Measurements from ENCODE around the gene ANKRD29.

Gene ANKRD29, protein sequence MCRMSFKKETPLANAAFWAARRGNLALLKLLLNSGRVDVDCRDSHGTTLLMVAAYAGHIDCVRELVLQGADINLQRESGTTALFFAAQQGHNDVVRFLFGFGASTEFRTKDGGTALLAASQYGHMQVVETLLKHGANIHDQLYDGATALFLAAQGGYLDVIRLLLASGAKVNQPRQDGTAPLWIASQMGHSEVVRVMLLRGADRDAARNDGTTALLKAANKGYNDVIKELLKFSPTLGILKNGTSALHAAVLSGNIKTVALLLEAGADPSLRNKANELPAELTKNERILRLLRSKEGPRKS

DNA sequence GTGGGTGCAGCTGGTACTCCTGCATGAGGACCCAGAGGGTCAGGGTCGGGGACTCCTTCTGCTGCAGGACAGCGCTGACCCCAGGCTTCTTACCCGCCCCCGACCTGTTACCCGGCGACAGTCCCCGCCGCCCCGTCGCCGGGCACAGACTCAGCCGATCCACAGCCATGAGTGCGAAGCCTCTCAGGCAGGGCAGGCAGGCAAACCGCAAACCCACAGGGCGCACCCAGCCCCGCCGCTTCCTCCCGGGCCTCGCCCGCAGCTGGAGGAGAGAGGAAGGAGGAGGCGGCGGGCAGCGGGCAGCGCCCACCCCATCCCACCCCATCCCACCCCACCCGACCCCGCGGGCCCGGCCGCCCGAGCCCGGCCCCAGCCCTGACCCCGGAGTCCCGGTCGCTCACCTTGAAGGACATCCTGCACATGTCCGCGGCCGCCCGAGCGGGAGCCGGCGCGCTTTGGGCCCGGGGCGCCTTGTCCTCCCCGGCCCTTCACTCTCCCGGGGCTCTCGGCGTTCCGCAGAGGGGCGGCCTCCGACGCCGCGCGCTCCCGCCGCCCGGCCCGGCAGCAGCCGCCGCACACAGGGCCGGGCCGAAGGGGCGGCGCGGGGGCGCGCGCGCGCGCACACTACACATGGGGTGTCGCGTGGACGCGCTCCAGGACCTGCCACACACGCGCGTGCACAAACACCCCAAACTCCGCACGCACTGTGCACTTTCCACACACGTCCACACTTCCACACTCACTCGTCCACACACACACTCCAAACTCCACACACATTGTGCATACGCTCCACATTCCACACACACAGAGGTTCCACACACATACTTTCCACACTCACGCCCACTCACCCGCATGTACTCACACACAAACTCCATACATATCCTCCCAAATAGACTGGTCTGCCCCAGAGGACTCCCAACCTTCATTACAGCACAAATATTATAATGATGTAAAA, at the start of gene ANKRD29:
TSS of gene ANKRD29 (minus strand) at position 603 of the 955 bp plus-strand sequence. CDS start at position 422, 181 bp downstream.
- DNase-seq (ENCODE audit: low read depth, low spot score) = no peak

DNA sequence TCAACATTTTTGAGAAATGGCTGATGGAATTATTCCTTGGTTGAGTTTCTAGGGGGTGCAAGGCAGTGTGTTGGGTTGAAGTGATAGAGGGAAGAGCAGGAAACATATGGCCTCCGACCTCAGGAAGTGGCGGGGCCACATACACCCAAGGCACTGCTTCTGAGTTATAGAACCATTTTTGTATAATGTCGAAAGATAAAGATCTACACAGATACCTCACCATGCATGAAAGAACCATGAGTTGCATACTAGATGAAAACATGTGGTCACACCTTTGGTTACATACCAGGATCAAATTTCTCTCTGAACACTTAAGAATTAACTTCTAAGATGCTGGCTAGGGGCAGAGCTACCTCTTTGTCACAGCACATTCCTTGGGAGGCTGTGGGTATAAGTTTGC, 49.7 kb upstream of the ANKRD29 start:
- no peak for DNase-seq (ENCODE audit: low read depth, low spot score)

DNA sequence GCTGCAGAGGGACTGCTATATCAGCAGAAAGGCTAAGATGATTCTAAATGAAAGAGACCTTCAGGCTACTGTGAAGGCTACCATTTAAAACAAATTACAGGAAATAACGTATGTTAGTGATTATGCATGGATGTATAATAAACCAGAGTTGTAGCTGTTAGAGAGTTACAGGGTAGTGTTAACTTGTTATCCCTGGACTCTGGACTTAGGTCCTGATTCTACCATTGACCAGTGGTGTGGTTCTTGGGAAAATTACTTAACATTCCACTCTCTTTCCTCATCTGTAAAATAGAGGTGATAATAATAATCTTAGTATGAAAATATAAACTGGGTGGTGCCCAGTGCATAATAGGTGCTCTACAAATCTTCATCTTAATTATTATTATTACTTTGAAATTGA, 48.7 kb upstream of the ANKRD29 start:
- no peak for DNase-seq (ENCODE audit: low read depth, low spot score)

DNA sequence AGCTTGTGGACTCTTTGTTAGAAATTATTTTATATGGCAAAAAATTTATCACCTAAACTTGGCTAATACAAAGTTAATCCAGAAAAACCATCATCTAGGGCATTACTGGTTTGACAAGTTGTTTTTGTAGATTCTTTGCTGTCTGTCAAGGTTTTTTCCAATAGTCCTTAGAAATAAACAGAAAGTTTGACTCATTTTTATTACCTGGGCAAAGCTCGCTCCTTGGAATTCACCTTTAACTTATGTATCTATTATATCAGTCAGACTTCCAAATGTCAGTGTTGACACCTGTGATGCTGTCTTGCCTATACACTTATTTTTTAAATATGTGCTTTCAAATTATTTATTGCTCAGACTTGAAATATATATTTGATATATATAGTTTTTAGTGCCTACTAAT, 48.2 kb upstream of the ANKRD29 start:
- DNase-seq (ENCODE audit: low read depth, low spot score) = no peak

GRCh38 chr18:23710068-23710527, 47.4 kb upstream of the ANKRD29 start:
- no peak for DNase-seq (ENCODE audit: low read depth, low spot score)

DNA sequence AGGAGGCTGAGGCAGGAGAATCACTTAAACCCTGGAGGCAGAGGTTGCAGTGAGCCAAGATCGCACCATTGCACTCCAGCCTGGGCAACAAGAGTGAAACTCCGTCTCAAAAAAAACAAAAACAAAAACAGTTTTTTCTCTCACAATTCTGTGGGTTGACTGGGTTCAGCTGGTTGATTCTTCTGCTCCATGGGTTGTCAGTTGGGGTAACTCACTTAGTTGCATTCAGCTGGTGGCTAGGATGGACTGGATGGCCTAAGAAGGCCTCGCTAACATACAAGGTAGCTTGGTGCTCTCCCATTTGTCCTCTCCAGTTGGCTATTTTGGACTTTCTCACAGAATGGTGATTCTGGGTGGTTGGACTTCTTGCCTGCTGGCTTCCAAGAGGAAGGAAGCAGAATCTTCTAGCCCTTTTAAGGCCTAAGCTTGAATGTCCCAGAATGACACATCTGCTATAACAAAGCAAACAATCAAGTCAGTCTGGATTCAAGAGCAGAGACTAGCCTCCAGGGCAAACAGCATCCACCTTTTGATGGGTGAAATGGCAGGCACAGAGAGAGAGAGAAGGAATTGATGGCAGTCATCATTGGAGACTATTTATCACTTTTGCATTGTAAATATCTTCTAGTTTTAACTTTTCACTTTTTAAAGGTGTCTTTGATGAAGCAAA, 44.4 kb upstream of the ANKRD29 start:
- no peak for DNase-seq (ENCODE audit: low read depth, low spot score)

GRCh38 chr18:23704806-23705205, 42.1 kb upstream of the ANKRD29 start:
- DNase-seq (ENCODE audit: low read depth, low spot score) = no peak

DNA sequence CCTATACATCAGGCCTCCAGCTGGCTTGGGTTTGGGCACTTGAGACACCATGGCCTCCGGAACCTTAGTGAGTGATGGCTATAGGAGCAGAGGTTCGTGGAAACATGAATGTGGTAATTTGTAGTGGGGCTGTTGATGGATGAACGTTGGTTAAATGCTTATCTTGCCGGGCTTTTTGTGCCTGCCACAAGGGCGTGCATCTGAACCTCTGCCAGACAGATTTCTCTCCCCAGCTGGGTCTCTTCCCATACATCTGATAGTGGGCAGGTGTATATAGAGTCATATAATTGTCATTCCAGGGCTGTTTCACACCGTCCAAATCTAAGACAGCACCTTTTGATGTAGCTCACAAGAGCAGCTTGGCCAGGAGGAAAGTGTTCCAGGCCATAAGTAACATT, 41.3 kb upstream of the ANKRD29 start:
- DNase-seq (ENCODE audit: low read depth, low spot score) = no peak

- DNase-seq (ENCODE audit: low read depth, low spot score) = peak; percentile 44
These were observed 40.6 kb upstream of the ANKRD29 start for GRCh38 chr18:23703057-23703986.

DNA sequence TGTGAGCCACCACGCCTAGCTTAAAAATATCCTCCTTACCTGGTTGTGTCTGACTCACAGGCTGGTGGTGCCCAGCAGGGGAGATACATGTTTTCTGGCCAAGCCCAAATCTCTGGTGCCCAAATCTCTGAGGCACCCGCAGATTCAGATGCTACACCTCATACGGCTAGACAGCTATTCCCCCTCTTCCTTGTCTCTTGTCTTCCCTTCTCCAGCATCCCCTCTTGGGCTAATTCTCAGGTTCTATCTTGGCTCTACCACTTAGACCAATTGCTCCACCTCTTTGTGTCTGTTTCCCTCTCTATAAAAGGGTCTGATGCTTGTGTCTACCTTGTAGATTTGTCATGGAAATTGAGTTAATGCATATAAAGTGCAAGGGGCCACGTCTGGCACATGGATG, 39.9 kb upstream of the ANKRD29 start:
- DNase-seq (ENCODE audit: low read depth, low spot score) = no peak

- no peak for DNase-seq (ENCODE audit: low read depth, low spot score)
These were observed 38.9 kb upstream of the ANKRD29 start for GRCh38 chr18:23701544-23702064.

- no peak for DNase-seq (ENCODE audit: low read depth, low spot score)
These were observed 38.3 kb upstream of the ANKRD29 start for GRCh38 chr18:23701017-23701416.

DNA sequence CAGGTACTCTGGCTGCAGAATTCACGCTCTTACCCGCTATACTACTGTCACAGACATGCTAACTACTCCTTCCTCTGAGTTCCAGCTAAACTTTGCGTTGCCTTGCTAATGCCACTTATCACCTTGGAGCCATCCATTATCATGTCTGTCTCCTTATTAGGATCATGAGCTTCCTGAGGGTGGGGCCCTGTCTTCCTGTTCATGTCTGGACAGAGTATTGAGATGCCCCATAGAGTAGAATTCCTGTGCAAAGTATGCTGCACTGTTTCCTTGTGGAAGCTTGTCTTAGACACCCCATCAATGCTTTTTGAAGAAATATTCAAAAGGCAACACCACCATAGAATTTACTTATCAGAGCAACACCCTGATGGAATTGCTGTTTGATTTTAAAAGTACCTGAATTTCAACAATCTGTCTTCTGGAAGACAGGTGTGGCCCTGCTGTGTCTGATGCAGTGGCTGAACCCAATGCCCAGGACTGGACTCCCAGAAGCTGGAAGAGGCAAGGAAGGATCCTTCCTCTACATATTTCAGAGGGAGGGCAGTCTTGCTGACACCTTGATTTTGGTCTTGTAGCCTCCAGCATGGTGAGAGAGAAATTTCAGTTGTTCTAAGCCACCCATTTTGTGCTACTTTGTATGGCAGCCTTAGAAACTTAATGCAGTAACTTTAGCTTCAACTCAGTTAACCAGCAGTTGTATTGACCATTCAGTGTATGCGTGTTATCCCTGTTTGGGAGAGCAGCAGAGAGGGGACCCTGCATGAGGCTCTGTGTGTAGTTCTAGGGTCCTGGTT, 32.1 kb upstream of the ANKRD29 start:
- DNase-seq (ENCODE audit: low read depth, low spot score) = no peak

GRCh38 chr18:23693846-23694245, 31.1 kb upstream of the ANKRD29 start:
- DNase-seq (ENCODE audit: low read depth, low spot score) = no peak

DNA sequence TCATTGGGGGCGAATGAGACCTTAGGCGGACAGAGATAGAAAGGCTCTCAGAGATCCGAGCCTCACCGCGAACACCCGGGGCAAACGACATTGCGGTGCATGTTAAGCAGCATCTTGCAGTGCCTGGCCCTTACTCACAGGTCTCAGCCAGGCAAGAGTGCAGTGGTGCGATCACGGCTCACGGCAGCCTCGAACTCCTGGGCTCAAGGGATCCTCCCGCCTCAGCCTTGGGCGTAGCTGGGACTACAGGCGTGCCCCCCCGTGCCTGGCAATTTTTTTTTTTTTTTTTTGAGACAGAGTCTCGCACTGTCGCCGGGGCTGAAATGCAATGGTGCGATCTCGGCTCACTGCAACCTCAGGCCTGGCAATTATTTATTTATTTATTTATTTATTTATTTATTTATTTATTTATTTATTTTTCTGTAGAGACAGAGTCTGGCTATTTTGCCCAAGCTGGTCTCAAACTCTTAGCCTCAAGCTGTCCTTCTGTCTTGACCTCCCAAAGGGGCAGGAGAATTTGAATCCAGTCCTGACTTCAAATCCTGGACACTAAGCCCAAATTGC, 27.9 kb upstream of the ANKRD29 start:
- no peak for DNase-seq (ENCODE audit: low read depth, low spot score)

GRCh38 chr18:23689616-23690504, 27.1 kb upstream of the ANKRD29 start:
- DNase-seq (ENCODE audit: low read depth, low spot score) = no peak

GRCh38 chr18:23689031-23689615, 26.4 kb upstream of the ANKRD29 start, which contains the start of gene LAMA3:
Gene LAMA3 (plus strand): TSS chr18:23689453. CDS start chr18:23689684, 231 bp downstream.
- DNase-seq (ENCODE audit: low read depth, low spot score) = no peak

DNA sequence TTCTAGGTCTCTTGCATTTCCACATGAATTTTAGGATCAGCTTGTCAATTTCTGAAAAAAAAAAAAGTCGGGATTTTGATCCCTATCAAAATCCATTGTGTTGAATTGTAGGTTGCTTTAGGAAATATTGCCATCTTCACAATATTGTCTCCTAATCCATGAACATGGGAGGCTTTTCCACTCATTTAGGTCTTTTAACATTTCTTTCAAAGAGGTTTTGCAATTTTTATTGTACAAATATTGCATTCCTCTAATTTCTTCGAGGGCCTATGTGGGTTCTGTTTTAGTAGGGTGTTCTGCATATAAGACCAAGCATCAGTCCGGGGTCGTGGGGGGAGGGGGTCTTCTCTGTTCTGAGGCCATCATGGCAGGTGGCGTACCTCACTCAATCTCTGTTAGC, 25.8 kb upstream of the ANKRD29 start:
- DNase-seq (ENCODE audit: low read depth, low spot score) = no peak
